Epithelial cell of esophagus (primary cell): Measurements from ENCODE around the gene RBCK1.

Experiments
- DNase-seq: peaks from one replicate; pipeline ENCODE4 v3.0.0; 2010; ENCODE audit warnings: low read depth
- H3K4me3 ChIP-seq: 2 replicates; pipeline ENCODE4 v1.5.1; 2011; ENCODE audit warnings: mild to moderate bottlenecking, low read length, control low read depth
- TF ChIP-seq, protein P1 (sequence below): IDR thresholded peaks from 2 replicates; pipeline ENCODE4 v1.5.1; 2011; ENCODE audit warnings: low read depth, mild to moderate bottlenecking, low read length, control low read depth, inconsistent platforms; ENCODE audit not compliant: insufficient read depth; ENCODE audit errors: missing control alignments

Gene RBCK1

DNA sequence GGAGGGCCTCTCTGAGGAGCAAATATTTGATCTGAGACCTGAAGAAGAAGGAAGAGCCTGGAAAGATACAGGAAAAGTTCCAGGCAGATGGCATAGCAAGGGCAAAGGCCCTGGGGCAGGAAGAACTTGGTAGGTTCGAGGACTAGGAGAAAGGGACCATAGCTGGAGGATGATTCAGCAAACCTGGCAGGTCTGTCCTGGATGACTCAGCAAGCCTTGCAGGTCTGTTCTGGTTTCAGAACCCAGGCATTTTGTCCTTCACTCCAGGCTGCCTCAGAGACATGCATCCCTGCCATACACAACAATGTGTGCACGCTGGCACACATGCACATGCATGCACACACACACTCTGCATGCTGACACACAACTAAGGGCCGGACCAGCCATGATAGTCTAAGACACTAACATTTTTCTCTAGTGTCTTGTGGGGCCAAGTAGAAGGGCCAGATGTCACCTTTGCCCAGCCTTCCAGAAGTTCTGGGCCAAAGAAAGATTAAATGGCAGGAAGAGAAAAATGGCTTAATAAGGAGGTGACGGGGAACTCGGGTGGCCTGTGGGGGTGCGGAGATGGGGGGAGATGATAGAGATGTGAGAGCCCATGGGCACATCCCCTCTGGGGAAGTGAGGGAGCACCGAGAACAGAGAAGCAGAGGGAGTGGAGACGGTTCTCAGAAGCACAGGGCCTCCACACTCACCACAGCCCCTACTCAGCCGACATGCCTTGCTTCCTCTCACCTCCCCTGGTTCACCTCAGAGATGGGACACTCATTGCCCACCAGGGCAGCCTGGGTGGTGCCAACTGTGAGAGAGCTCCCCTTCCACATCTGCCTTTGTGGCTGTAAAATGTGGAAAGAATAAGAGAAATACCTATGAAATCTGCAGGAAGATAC lies 42.9 kb upstream of the RBCK1 start:
- no peak overlapping the region for H3K4me3 ChIP-seq
- TF ChIP-seq, protein P1, sequence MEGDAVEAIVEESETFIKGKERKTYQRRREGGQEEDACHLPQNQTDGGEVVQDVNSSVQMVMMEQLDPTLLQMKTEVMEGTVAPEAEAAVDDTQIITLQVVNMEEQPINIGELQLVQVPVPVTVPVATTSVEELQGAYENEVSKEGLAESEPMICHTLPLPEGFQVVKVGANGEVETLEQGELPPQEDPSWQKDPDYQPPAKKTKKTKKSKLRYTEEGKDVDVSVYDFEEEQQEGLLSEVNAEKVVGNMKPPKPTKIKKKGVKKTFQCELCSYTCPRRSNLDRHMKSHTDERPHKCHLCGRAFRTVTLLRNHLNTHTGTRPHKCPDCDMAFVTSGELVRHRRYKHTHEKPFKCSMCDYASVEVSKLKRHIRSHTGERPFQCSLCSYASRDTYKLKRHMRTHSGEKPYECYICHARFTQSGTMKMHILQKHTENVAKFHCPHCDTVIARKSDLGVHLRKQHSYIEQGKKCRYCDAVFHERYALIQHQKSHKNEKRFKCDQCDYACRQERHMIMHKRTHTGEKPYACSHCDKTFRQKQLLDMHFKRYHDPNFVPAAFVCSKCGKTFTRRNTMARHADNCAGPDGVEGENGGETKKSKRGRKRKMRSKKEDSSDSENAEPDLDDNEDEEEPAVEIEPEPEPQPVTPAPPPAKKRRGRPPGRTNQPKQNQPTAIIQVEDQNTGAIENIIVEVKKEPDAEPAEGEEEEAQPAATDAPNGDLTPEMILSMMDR = no peak
- DNase-seq = peak; percentile 95

DNA sequence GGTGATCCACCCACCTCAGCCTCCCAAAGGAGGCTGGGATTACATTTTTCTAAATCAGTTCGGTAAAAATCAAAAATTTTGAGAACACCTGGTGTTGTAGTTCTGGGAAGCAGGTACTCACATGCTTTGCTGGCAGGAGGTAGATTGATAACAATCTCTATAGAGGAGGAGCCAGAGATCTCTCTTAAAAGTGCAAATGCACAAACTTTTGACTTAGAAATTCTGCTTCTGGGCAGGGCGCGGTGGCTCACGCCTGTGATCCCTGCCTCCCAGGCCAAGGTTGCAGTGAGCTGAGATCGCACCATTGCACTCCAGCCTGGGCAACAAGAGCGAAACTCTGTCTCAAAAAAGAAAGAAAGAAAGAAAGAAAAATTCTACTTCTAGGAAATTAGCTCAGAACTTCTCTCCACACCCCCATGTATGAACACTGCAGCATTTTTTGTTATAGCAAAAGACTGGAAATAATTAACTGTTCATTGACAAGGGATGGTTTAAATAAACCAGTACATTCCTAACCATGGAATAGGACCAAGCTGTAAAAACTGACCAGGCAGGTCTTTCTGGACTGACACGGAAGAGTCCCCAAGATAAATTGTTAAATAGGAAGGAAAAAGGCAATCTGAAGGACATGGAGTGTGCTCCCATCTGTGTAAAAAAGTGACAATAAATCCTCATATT lies 41.9 kb upstream of the RBCK1 start:
- TF ChIP-seq, protein P1 = no peak
- peak; percentile 48 for DNase-seq
- no peak overlapping the region for H3K4me3 ChIP-seq

DNA sequence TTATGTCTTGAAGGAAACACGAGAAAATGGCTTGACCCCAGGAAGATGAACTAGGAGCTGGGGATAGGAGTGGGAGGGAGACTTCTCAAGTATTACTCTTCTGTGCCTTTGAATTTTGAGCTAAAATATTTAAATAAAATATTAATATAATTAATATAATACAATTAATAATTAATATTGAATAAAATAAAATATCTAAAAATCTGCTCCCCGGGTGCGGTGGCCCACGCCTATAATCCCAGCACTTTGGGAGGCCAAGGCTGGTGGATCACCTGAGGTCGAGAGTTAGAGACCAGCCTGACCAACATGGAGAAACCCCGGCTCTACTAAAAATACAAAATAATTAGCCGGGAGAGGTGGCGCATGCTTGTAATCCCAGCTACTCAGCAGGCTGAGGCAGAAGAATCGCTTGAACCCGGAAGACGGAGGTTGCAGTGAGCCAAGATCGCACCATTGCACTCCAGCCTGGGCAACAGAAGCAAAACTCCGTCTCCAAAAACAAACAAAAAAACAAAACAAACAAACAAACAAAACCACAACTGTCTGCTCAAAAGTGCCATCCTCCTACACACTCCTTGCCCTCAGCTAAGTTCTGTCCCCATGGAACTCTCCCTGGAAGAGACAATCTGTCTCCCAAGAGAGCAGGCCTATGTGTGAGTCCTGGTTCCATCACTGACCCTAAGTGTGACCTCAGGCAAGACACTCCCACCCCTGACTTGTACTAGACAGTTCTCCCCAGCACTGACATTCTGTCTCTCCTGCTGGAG lies 41.2 kb upstream of the RBCK1 start:
- TF ChIP-seq, protein P1 = no peak
- H3K4me3 ChIP-seq = no peak overlapping the region
- no peak for DNase-seq

DNA sequence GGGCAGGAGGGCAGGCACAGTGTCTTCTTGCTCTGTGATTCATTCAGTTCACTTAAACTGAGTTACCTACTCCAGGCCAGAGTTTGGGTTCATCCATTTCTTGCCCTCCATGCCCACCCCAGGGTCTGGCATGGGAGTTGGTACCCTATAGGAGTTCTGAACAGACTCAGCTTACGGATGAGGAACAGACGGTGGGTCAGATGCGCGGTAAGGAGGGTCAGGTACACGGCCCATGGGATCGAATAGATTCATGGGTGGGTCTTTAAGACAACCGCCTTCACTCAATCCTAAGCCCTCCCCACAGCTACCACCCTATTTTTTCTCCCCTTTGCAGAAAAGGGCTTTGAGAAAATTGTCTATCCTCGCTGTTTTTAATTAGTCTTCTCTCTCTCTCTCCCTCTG lies 40.6 kb upstream of the RBCK1 start:
- TF ChIP-seq, protein P1 = no peak
- no peak for DNase-seq
- no peak overlapping the region for H3K4me3 ChIP-seq

DNA sequence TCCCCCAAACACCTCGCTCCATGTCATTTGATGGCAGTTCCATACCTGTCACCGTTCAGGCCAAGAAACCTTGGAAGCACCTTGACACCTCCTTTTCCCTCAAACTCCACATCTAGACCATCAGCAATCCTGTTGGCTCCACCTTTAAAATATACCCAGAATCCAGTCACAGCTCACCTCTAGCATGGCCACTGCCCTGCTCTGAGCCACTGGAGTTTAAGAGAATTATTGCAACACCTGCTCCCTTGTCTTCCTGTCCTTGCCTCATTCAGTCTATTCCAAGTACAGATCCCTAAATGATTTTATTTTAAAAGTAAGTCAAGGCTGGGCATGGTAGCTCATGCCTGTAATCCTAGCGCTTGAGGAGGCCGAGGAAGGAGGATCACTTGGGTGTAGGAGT lies 39.2 kb upstream of the RBCK1 start:
- no peak for DNase-seq
- H3K4me3 ChIP-seq = no peak overlapping the region
- TF ChIP-seq, protein P1 = no peak

DNA sequence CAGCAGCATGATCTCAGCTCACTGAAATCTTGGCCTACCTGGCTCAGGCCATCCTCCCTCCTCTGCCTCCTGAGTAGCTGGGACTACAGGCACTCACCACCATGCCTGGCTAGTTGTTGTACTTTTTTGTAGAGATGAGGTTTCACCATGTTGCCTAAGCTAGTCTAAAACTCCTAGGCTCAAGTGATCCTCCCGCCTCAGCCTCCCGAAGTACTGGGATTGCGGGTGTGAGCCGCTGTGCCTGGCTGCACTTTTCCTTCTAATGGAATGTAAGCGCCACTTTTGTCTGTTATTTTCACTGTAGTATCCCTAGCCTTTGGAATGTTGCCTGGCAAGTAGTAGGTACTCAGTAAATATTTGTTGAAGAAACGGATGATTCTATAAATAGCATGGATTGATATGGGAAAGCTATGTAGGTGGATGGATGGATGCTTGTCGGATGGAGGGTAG lies 37.9 kb upstream of the RBCK1 start:
- H3K4me3 ChIP-seq = no peak overlapping the region
- DNase-seq = peak; percentile 70
- TF ChIP-seq, protein P1 = no peak
